ENCODE results near the gene TTC27.

The TTC27 gene

DNA sequence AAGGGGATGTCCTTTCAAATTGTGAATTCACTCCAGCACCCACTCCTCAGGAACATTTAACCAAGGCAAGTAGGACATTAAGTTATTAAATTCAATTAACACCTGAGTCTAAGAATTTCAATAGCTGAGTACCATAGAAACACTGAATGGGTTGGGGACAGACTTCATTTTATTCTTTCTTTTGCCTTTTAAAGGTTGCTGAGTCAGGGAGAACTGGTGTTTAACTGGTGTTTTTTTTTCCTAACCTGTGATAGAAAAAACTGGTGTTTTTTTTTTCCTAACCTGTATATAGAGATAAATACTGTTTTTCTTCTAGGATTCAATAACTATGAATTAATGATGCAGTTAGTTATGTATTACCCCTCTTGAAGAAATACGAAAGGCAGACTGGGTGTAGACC is 38.9 kb downstream of the TTC27 start:
- DNase-seq (ENCODE audit: low read depth in 2 of 3, low spot score in 2 of 3), result no peak

DNA sequence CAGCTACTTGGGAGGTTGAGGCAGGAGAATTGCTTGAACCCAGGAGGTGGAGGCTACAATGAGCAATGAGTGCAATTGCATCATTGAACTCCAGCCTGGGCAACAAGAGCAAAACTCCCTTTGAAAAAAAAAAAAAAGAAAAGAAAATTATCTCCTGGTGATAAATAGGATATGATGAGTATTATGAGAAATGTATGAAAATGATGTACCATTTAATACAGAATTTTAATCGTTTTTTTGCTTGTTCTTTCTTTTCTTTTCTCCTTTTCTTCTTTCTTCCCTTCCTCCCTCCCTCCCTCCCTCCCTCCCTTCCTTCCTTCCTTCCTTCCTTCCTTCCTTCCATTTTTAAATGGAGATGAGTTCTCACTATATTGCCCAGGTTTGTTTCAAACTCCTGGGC is 40.4 kb downstream of the TTC27 start:
- DNase-seq (ENCODE audit: low read depth in 2 of 3, low spot score in 2 of 3), result no peak

DNA sequence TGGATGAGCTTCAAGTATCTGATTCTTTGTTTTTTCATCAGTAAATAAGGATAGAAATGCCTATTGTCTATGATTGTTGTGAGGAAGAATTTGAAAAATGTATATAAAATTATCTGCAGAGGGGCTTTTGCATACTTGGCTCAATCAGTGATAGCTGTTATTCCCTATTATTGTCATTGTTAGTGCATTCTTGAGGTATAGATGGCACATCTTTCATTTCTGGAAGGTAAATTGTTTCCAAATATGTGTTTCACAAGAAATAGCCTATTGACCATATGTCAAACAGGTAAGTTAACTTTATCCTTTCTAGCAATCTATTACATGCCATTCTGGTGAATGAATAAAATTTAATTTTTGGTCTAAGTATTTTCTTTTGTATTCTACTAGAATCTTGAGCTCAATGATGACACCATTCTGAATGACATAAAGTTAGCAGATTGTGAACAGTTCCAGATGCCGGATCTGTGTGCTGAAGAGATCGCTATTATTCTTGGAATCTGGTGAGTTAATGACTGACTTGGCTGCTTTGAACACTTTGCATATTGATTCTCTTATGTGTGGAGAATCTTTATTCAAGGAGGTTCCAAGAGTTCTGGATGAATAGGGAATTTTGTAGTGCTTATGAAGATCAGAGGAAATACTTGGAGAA is 44.2 kb downstream of the TTC27 start:
- DNase-seq (ENCODE audit: low read depth in 2 of 3, low spot score in 2 of 3), result no peak

GRCh38 chr2:32678825-32679224 is 51.0 kb downstream of the TTC27 start:
- DNase-seq (ENCODE audit: low read depth in 2 of 3, low spot score in 2 of 3), result no peak

- DNase-seq (ENCODE audit: low read depth in 2 of 3, low spot score in 2 of 3), result no peak
Measured at GRCh38 chr2:32680942-32681341, 53.1 kb downstream of the TTC27 start.

- no peak for DNase-seq (ENCODE audit: low read depth in 2 of 3, low spot score in 2 of 3)
Measured at GRCh38 chr2:32683520-32684086, 55.8 kb downstream of the TTC27 start.

- DNase-seq (ENCODE audit: low read depth in 2 of 3, low spot score in 2 of 3), result no peak
Measured at GRCh38 chr2:32688541-32688940, 60.7 kb downstream of the TTC27 start.

DNA sequence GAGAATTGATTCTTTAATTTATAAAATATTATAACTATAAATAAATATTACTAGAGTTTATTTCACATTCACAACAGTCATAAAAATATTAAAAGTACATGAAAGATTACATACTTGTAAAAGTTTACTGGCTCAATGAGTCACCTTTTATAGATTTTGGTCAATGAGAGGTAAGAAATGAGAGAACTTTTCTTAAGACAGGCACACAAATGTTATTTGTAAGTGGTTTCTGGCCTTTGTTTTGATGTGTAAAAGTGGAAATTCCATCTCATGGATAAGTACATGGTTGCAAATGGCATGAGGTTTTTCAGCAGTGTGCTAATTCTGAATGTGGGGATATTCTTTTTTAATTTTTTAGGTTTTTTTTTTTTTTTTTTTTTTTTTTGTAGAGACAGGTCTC is 63.8 kb downstream of the TTC27 start:
- no peak for DNase-seq (ENCODE audit: low read depth in 2 of 3, low spot score in 2 of 3)

DNA sequence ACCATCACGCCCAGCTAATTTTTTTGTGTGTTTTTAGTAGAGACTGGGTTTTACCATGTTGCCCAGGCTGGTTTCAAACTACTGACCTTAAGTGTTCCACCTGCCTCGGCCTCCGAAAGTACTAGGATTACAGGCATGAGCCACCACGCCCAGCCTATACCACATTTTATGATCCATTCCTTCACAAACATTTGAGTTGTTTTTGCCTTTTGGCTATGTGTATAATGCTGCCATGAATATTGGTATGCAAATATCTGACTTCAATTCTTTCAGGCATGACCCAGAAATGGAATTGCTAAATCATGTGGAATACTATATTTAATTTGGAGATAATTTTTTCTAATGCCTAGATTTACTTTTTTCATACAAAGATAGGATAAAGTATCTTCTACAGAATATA is 68.6 kb downstream of the TTC27 start:
- no peak for DNase-seq (ENCODE audit: low read depth in 2 of 3, low spot score in 2 of 3)

DNA sequence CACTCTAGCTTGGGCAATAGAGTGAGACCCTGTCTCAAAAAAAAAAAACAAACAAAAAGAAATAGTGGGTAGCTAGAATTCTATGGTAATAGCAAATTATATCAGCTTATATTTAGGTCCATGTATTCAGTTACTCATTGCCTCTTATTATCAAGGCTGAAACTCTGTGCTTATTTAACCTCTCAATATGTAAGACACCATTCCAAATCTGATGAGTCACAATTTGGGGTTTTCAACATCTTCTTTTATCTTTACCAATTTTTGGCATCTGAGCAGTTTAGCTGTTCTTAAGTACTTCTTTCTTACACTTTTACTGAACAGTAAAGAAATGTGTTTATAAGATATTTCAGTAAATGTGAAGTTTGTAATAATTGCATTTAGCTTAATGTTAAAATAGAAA is 69.3 kb downstream of the TTC27 start:
- DNase-seq (ENCODE audit: low read depth in 2 of 3, low spot score in 2 of 3), result no peak

GRCh38 chr2:32699151-32699550 is 71.3 kb downstream of the TTC27 start:
- DNase-seq (ENCODE audit: low read depth in 2 of 3, low spot score in 2 of 3), result no peak

- no peak for DNase-seq (ENCODE audit: low read depth in 2 of 3, low spot score in 2 of 3)
Measured at GRCh38 chr2:32701806-32702205, 74.0 kb downstream of the TTC27 start.

DNA sequence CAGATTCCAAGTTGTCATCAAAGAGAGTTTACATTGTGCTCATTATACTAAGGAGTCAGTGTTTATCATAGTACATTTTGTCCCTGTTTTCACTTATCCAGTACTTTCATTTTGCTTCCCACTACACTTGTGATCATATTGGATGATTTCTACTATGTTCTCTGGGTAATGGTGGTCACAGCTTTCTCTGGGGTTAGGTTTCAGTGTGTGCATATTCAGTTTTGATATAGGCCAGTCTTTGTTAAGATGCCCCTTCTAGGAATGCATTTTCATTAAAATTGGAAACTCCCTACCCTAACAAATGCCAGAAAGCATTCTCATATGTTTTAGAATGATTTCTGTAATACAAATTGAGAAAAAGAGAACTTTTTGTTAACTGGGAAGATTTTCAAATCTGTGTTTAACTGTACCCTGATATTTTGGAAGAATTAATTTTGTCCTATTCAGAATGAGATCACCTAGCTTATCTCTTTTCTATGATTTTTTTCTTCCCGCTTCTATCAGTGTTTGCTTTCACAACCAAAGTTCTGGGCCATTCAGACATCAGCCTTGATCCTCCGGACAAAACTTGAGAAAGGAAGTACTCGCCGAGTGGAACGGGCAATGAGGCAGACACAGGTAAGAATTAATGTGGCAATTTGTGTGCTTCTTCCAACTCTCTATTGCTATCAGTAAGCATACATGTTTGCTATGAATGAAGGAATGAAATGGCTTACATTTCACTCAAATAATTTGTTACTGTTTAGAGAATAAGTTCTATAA is 74.6 kb downstream of the TTC27 start:
- no peak for DNase-seq (ENCODE audit: low read depth in 2 of 3, low spot score in 2 of 3)

DNA sequence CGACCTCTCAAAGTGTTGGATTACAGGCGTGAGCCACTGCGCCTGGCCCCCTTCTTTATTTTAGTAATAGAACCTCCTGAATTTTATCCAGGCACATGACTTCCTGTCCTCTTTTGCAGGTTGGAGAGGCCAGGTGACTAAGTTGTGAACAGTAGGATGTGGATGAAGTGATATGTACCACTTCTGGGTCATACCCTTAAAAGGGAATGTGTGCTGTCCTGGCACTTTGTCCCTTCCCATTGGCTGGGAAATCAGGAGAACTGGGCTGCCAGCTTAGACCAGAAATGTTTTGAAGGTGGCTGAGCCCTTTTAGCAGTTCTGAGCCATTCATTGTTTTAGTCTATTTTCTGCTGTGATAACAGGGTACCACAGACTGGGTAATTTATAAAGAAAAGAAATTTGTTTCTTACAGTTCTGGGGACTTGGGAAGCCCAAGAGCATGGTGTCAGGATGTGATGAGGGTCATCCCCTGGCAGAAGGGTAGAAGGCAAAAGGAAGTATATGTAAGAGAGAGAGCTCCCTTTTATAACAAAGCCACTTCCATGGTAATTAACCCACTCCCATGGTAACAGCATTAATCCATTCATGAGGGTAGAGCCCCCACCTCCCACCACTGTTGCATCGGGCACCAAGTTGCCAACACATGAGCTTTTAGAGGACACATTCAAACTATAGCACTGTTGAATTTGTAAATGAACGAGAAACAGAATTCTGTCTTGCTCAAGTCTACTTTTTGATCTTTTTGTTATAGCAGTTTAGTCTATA is 79.1 kb downstream of the TTC27 start:
- no peak for DNase-seq (ENCODE audit: low read depth in 2 of 3, low spot score in 2 of 3)

DNA sequence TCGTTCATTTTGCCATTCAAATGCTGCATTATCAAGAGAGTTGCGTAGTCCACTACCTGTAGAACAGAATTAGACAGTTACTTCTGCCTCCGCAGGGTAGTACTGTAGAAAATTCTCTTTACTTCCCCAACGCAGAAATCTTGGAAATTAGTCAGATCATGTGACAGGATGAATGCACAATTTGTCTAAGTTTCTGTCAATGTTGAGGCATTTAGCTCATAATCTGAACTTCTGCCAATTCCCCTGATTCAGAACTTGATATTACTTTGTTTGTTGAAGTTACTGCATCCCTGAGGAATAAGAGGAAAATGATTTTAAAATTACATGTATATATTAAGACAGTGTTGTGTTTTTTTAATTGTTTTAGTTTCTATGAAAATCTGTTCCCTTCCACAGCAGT is 83.4 kb downstream of the TTC27 start:
- no peak for DNase-seq (ENCODE audit: low read depth in 2 of 3, low spot score in 2 of 3)

DNA sequence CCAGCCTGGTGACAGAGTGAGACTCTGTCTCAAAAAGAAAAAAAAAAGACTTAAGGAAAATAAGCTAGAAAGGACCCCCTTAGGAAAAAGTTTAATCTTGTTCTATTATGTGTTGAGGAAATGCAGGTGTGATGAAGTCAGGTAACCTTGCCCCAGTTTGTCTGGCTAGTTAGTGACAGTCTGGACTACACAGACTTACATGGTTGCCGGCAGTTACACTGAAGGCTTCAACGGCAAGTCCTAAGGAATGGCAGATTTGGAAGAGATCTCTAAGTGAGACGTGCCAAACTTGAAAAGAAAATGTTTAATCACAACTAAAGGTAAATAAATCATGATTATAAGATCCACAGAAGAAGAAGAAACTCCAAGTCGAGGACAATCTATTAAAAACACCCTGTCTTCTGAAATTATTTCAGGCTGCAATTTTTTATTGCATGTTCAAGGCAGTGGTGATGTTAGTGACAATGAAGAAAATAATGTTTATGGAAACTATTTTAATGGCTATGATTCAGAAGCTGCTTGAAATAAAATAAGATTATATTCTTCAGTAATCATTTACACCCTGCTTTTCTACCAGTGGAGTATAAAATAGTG is 84.2 kb downstream of the TTC27 start:
- DNase-seq (ENCODE audit: low read depth in 2 of 3, low spot score in 2 of 3), result no peak

DNA sequence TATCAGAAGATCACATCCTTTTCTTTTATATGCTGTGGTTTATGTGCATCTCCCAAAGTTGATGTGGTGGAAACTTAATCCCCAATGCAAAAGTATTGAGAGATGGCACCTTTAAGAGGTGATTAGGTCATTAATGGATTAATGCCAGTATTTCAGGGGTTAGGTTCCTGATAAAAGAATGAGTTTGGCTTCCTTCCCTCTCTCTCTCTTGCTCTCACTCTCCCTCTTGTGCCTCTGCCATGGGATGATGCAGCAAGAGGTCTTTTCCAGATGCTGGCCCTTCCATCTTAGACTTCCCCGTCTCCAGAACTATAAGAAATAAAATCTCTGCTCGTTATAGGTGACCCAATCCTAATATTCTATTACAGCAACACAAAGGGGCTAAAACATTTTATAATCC is 85.0 kb downstream of the TTC27 start:
- no peak for DNase-seq (ENCODE audit: low read depth in 2 of 3, low spot score in 2 of 3)

DNA sequence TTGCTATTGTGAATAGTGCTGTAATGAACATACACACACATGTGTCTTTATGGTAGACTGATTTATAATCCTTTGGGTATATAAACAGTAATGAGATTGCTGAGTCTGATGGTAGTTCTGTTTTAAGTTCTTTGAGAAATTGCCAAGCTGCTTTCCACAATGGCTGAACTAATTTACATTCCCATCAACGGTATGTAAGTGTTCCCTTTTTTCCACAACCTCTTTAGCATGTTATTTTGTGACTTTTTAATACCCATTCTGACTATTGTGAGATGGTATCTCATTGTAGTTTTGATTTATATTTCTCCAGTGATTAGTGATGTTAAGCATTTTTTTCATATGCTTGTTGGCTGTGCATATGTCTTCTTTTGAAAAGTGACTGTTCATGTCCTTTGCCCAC is 86.7 kb downstream of the TTC27 start:
- DNase-seq (ENCODE audit: low read depth in 2 of 3, low spot score in 2 of 3), result no peak

DNA sequence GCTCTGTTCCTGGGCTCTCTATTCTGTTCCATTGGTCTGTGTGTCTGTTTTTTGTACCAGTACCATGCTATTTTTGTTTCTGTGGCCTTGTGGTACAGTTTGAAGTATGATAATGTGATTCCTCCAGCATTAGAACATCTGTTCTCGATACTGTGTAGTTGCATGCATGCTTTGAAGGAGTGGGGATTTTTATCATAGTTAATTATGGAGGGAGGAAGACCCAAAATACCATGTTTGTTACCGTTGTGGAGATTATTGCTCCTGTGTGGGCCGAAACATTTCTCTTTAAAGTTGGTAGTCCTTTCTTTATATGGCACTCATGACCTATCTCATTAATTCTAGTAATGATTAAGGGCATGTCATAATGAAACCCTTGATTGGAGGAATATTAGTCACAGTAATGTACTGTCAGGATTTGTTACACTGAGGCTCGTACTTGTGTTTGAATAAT is 87.6 kb downstream of the TTC27 start:
- no peak for DNase-seq (ENCODE audit: low read depth in 2 of 3, low spot score in 2 of 3)

DNA sequence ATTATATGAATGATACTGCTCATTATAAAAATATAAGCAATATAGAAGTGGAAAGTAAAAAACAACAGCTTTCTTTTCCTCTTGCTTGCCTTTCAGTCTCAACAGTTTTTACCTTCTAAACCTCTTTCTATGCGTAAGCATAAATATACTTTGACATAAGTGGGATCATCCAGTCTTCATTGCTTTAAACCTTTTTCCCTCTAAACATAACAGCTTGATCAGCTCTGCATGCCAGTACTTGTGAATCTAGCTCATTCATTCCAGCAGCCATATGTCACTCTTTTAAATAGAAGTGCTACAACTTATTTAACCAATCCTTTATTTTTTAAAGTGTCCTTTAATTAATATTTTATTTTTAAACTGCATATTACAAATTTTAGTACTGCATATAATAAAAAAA is 88.1 kb downstream of the TTC27 start:
- DNase-seq (ENCODE audit: low read depth in 2 of 3, low spot score in 2 of 3), result no peak

- no peak for DNase-seq (ENCODE audit: low read depth in 2 of 3, low spot score in 2 of 3)
Measured at GRCh38 chr2:32716598-32716997, 88.7 kb downstream of the TTC27 start.

Measured in activated CD8-positive, alpha-beta memory T cell treated with anti-CD3 and anti-CD28 coated beads for 48 hours (primary cell).